GM18505 (cell line): ENCODE data around the gene SRMS.

Source experiments
- ATAC-seq: cut with Tn5 transposase; IDR thresholded peaks from one replicate; pipeline ENCODE4 v1.9.1; 2021; ENCODE audit not compliant: unreplicated experiment
- POLR2A ChIP-seq: IDR thresholded peaks from 4 replicates; pipeline ENCODE4 v1.6.1; 2011; ENCODE audit warnings: borderline replicate concordance; ENCODE audit not compliant: insufficient read depth, insufficient read length; ENCODE audit errors: extremely low read depth

Gene SRMS

DNA sequence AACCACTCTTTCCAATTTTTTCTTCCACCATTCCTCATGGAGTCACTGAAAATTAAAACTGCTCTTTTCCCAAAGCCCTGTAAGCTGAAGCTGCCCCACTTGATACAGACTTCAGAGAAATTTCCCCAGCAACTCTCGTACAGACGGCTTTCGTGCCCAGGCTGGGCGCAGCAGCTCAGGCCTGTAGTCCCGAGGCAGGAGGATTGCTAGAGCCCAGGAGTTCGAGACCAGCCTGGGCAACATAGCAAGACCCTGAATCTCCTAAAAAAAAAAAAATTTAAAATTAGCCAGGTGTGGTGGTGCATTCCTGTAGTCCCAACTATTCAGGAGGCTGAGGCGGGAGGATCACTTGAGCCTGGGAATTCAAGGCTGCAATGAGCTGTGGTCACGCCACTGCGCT is 20.4 kb downstream of the SRMS start:
- no peak for ATAC-seq
- no peak for TF ChIP-seq POLR2A

DNA sequence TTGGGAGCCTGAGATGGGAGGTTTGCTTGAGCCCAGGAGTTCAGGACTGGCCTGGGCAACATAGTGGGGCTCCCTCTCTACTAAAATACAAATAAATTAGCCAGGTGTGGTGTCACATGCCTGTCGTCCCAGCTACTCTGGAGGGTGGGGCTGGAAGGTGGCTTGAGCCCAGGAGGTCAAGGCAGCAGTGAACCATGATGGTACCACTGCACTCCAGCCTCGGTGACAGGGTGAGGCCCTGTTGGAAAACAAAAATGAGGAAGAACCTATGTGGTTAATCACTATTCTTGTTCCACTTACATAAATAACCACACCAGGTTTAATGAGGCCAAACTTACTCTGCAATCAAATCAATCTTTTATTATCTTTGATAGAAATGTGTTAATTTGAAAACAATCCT is 21.6 kb downstream of the SRMS start:
- TF ChIP-seq POLR2A, result no peak
- ATAC-seq, result no peak

DNA sequence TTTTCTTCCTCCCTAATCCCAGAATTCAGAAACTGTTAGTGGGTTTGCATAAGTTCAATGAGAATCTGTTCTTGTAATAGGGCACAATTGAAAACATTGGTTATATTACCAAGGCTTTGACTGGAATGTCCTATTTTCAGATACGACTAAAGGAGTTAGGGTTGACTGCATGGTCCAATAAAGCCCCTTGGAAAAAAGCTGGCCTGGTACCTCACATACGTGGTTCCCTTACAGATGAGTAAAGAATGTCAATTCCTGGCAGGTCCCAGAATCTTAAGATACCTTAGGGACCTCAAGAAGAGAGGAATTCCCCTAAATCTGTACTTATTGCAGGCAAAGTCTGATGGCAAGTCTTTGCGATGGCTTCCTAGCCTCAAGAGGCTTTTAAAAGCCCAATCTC is 22.4 kb downstream of the SRMS start:
- ATAC-seq, result no peak
- no peak for TF ChIP-seq POLR2A

DNA sequence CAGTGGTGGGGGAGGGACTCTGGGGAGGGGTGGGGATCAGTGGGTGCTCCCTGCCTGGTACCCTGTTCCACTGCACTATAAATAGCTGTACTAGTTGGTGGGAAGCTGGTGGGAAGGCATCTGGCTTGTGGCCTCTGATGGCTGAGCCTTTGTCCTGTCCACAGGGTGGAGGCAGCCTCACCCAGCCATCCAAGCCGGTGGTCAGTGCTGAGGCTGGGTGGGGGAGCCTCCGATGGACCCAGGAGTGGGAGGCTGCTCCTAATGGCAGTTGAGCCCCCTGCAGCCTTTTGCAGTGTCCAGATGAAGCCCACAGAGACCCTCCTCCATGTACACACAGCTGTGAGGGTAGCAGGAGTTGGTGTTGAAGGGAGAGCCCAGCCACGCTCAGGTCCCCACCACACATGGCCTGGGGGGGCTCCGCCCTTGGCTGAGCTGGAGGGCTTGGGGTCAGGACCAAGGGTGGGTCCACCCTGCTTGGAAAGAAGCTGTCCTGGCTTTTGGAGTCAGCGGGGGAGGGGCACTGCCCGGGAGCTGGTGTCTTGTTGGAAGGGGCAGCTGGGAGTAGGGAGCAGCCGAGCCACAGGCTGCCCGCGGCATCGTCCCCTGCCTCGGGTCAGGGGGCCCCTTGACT is 24.5 kb downstream of the SRMS start:
- ATAC-seq, result no peak
- no peak for TF ChIP-seq POLR2A

DNA sequence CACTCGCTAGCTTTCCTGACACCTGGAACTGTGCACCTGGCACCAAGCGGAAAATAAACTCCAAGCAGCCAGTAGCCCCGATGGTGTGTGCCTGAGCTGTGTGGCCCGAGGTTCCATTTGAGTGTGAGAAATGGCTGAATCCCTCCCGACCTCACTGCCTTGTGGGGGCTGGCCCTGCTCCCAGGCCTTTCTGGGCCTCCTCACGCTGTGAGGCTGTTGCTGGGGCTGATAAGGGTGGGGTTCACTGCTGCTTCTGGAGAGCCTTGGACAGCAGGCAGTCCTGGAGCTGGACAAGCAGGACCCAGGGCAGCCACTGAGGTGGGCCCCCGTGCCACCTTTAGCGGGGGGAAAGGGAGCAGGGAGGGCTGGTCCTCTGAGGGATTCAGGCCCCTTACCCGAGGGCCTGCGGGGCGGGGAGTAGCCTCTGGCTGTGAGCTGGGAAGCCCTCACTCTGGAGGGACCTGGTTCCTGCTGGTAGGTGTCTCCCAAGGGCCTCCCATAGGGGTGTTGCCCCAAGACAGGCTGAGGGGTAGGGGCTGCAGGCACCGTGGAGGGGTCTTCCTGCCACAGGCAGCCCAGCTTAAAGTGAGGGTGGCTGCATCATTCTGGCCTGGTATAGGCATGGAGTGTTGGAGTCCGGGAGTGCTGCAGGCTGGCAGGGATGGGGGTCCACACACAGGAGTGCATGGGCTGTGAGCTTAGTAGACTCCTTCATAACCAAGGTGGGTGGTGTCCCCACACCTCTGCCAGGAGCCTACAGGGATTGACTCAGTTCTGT is 25.3 kb downstream of the SRMS start:
- no peak for ATAC-seq

DNA sequence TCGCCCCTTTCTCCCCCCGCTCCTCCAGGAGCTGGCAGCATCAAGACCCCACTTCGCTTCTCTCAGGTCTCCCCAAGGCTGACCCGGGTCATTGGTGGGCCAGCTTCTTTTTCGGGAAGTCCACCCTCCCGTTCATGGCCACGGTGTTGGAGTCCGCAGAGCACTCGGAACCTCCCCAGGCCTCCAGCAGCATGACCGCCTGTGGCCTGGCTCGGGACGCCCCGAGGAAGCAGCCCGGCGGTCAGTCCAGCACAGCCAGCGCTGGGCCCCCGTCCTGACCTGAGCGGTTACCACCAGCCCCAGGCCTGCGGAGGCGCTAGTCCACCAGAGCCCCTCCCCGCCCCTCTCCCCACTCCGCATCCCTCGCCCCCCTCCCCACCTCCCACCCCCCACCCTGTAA is 25.9 kb downstream of the SRMS start:
- TF ChIP-seq POLR2A, result no peak
- no peak for ATAC-seq

More for the DNA sequence above, 25.3 kb downstream of the SRMS start:
- peak; percentile 12 for TF ChIP-seq POLR2A

DNA sequence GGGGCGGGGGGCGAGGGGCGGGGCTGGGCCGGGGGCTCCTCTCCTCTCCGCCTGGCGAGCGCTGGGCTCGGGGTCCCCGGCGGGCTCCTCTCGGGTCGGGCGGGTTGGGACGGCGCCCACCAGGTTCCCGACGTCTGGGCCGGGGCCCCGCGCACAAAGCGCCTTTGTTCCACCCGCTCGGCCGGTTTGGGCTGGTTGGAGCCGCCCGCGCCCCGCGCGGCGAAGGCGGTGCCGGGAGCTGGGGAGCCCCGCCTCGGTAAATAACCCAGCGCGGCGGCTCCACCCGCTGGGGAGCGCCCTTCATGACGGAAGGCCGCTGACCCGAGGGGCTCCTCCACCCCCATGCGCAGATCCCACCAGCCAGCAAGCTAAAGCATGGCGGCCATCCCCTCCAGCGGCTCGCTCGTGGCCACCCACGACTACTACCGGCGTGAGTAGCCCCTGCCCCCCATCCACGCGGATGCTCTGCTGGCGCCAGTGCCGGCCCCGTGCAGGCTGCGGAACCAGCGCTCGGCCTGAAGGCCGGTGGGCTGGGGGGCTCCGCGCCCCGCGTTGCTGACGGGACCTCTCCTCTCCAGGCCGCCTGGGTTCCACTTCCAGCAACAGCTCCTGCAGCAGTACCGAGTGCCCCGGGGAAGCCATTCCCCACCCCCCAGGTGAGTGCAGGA is 26.5 kb downstream of the SRMS start:
- no peak for TF ChIP-seq POLR2A
- peak; percentile 42 for ATAC-seq

DNA sequence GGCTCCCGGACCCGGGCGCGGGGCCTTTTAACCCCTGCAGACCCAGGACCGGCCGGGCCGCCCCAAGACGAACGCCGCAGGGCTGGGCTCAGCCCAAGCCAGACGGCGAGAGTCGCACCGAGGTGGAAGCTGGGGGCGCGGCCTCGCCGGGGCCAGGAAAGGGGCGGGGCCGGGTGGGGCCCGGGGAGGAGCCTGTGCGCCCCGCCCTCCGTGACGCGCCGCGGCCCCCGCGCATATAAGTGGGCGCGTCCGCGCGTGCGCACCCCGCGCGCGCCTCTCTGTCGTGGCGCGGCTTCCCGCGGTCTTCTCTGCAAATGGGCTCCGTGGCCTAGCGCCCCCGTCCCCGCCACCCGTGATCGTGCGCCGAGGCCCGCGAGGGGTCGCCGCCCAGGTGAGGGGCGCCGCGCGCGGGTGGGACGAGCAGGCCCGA is 27.0 kb downstream of the SRMS start, which contains the start of gene PPDPF:
TSS of gene PPDPF (plus strand) at position 262 of the 430 bp plus-strand sequence. CDS start 544 bp downstream, outside the sequence.
- ATAC-seq, result peak; percentile 73
- TF ChIP-seq POLR2A, result peak; percentile 97

DNA sequence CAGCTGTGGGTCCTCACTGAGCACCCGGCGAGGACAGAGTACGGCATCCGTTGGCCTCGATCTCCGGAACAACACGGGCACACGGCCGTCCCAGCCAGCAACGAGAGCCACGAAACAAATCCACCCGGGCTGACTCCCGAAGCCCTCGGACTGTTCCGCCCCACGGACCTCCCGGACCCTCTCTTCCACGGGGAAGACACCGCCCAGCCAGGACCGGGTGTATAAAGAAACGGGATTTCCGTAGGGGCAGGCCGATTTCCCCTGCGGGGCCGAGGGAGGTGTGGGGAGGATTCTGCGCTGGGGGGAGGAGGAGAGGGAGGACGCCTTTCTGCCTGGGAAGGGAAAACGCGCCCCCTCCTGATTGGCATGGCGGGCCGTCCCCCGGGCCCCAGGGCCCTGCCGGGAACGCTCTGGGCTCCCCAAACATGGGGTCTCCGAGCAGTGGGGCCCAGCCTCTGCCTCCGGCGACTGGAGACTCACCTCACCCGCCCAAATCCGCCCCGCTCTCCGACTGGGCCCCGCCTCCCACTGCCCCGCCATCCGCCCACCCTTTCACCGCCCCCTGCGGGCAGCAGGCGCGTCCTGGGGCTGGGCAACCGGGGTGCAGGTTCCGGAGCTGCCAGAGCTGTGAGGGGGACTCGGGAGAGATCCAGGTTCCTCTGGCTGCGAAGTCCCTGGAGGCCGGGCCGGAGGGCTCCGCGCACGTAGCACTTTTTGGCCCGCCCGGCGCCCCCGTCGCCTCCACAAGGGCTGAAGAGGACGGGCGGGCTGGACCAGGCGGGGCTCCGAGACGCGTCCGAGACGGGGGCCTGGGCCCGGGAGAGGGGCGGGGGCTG is 27.7 kb downstream of the SRMS start:
- ATAC-seq, result peak; percentile 37
- TF ChIP-seq POLR2A, result no peak

DNA sequence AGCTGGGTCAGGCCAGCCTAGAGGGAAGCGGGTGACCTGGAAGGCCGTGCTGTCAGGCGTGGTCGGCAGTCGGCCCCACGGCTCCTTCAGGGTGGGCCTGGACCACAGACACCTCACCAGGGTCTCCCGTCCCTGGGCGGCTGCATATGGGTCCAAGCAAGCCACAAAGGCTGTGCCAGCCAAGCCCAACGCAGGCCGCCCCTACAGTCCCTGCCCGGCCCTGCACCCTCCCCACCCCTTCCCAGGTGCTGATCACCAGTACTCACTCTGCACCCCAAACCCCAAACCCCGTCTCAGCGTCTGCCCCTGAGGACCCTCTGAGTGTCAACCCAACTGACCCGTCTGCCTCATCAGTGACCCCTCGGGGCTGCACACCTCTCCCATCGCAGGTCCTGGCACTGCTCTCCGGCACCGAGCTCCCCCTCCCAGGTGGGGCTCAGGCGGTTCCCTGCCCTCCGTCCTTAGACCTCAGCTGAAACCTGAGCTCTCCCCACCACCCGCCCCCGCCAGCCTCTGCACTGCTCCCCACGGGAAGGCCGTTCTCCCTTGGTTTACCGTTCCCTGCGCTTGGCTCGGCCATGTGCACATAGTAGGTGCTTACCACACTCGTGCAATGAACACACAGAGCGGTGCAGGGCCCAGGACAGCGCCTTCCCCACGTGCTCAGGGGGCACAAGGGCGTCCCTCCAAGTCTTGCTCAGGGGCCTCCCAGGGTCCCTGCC is 28.4 kb downstream of the SRMS start:
- ATAC-seq, result no peak
- TF ChIP-seq POLR2A, result no peak

DNA sequence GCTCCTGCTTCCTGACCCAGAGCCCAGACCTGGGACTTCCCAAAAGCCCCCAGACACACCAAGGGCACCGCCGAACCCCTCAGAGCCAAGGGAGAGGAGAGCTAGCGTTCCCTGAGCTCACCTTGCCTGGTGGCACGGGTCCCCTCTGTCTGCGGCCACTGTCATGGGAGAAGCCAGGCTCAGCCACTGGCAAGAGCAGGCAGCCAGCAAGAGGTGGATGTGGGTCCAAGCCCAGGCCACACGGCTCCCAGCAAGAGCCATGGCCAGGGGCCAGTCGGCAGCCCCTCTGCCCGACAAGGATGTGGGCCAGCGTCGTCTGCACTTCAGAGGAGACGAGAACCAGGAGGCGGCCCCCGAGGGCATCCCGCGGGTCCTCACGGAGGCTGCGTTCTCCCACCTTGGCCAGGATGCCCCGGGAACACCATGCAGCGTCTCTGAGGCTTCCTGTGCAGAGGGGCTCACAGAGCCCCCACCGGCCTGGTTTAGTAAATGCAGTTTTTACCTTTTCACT is 29.1 kb downstream of the SRMS start:
- no peak for ATAC-seq
- no peak for TF ChIP-seq POLR2A
